Left ventricle myocardium superior (tissue), 1 donor: ENCODE data around the gene GNAT2. TPM values are rescaled to one million over a fixed set of nuclear protein-coding genes. Genes with fewer than 3 reads are reported as not detected.

Experiments used
- ATAC-seq: fragments of 200-7000 bp; cut with Tn5 transposase; one replicate; pipeline ENCODE4 v1.9.1; 2020; ENCODE audit warnings: mild to moderate bottlenecking, moderate library complexity
- DNase-seq: peaks from one replicate; pipeline ENCODE4 v3.0.0-alpha.2; 2020
- intact Hi-C: fragments of 100-400 bp; cut with micrococcal nuclease; formaldehyde crosslinking; loops from one replicate; pipeline ENCODE4 v1.11.0; 2022
- total RNA-seq: library from RNA; stranded (reverse); fragmentation: NEBNext Ultra II Directional; extraction: Animal tissue kit (Norgen Biotek cat#: 25700); gene quantifications from one replicate; pipeline ENCODE4 v1.2.1, GENCODE V29; 2021
- donor health status: DM: no; HTN: yes; CAD: no; lungs with severe emphysema.

The GNAT2 gene
- total RNA-seq, 1 donor from 2014 or later: not detected

GRCh38 chr1:109579491-109579890 lies 39.9 kb downstream of the GNAT2 start:
- ATAC-seq: peak; percentile 90

DNA sequence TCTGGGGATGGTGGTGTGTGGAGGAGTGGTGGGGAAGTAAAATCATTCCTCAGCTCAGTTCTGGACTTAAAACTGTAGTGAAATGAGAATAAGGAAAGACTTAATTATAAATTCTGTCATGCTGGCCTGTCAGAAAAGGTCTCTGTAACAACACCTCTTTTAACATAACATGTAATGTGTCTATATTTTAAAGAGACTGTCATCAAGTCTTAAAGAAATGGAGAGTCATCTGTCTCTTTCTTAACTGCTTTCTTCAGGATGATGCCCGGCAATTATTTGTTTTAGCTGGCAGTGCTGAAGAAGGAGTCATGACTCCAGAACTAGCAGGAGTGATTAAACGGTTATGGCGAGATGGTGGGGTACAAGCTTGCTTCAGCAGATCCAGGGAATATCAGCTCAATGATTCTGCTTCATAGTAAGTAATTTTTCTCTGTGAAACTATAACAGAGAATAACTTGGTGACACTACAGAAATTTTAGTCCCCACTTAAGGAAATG lies 40.4 kb downstream of the GNAT2 start:
- intact Hi-C loops: no loop called here
- ATAC-seq (no peak), DNase-seq (no peak)

More at GRCh38 chr1:109579491-109579890, 39.9 kb downstream of the GNAT2 start:
- DNase-seq: no peak
- intact Hi-C loops: no loop called here

DNA sequence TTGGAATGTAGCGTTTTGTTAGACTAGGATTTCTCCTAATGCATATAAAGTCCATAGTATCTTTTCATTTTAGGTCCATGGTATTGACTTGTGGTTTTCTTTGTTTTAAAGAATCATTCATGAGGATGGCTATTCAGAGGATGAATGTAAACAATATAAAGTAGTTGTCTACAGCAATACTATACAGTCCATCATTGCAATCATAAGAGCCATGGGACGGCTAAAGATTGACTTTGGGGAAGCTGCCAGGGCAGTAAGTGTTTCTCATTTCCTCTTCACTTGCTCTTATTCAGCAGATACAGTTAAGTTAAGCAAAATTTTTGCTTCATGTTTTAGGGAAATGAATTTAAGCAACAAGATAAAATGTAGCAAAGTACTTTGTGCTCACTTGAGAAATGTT lies 45.6 kb downstream of the GNAT2 start:
- intact Hi-C loops: no loop called here
- ATAC-seq (peak; percentile 48), DNase-seq (no peak)

- peak; percentile 67 for ATAC-seq
- DNase-seq: no peak
- intact Hi-C loops: no loop called here
These were observed 49.0 kb downstream of the GNAT2 start for GRCh38 chr1:109570414-109570813.

DNA sequence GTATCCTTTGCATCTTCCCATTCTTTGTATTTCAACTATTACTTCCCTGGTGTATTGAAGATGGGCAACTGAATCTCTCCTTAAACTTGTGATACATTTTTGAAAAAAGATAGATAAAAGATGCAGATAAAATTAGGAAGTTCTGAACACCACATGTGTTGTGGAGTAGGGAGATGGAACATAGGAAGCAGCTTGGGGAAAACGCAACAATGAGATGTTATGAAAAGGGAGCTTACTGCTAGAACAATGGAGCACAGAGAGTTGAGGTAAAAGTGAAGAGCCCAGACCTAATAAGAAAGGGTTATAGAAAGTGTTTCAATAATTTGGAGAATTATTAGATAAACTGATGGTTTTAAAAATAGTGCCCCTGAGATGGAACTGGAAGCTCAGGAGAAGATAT lies 50.1 kb downstream of the GNAT2 start:
- no peak for DNase-seq
- intact Hi-C loops: no loop called here
- no peak for ATAC-seq

GRCh38 chr1:109567877-109568672 lies 51.3 kb downstream of the GNAT2 start:
- no peak for DNase-seq
- no peak for ATAC-seq
- intact Hi-C loops: no loop called here

- peak; percentile 53 for ATAC-seq
- intact Hi-C loops: no loop called here
- DNase-seq: no peak
These were observed 52.4 kb downstream of the GNAT2 start for GRCh38 chr1:109566982-109567381.

DNA sequence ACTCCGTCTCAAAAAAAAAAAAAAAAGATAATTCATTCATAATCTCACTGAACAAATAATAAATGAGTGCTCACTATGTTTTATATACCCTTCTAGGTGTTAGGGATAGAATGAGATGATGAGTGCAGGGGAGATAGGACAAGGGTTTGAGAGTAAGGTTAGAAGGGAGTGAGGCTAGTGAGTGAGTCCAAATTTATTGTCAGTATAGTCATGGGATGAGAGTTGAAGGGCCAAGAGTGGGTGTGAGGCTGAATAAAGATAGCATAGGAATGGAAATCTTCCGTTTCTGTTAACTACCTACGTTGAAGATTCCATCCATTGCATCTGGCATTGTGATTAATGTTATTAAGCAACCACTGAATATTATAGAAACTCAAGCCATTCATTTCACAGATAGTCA lies 54.2 kb downstream of the GNAT2 start:
- peak; percentile 35 for ATAC-seq

GRCh38 chr1:109564194-109564878 lies 55.1 kb downstream of the GNAT2 start:
- DNase-seq: no peak
- intact Hi-C loops: no loop called here
- no peak for ATAC-seq

More for the DNA sequence above, 54.2 kb downstream of the GNAT2 start:
- no peak for DNase-seq
- intact Hi-C loops: no loop called here

- intact Hi-C loops: no loop called here
- ATAC-seq (no peak), DNase-seq (no peak)
These were observed 59.4 kb downstream of the GNAT2 start for GRCh38 chr1:109559995-109560394.

- intact Hi-C loops: no loop called here
- DNase-seq (no peak), ATAC-seq (no peak)
These were observed 61.9 kb downstream of the GNAT2 start for GRCh38 chr1:109557520-109557919.

- no peak for DNase-seq
- intact Hi-C loops: no loop called here
- ATAC-seq: no peak
These were observed 62.9 kb downstream of the GNAT2 start for GRCh38 chr1:109556563-109556962.

Other genes starting within 250 kb of the GNAT2 start
- gene SORT1, start 221.7 kb downstream of the GNAT2 start, total RNA-seq: 117 TPM
- gene PSMA5, start 193.2 kb downstream of the GNAT2 start, total RNA-seq: 50.8 TPM
- 30.4 TPM for gene SYPL2, start 153.1 kb downstream of the GNAT2 start, total RNA-seq
- gene ATXN7L2, start 135.7 kb downstream of the GNAT2 start, total RNA-seq: 3.4 TPM
- 4.3 TPM for gene CYB561D1, start 125.5 kb downstream of the GNAT2 start, total RNA-seq
- gene AMIGO1, start 109.9 kb downstream of the GNAT2 start, total RNA-seq: 18.4 TPM
- 0.07 TPM for gene GPR61, start 79.7 kb downstream of the GNAT2 start, total RNA-seq
- 2.2 TPM for gene GNAI3, start 71.0 kb downstream of the GNAT2 start, total RNA-seq
- gene AMPD2, start 221 bp upstream of the GNAT2 start, total RNA-seq: 11.0 TPM
- gene GSTM4, start 36.5 kb upstream of the GNAT2 start, total RNA-seq: 46.5 TPM
- gene GSTM2, start 48.4 kb upstream of the GNAT2 start, total RNA-seq: 83.6 TPM
- gene GSTM1, start 68.2 kb upstream of the GNAT2 start, total RNA-seq: not detected
- gene GSTM5, start 92.6 kb upstream of the GNAT2 start, total RNA-seq: 2.6 TPM
- 113 TPM for gene GSTM3, start 121.4 kb upstream of the GNAT2 start, total RNA-seq
- not detected for gene EPS8L3, start 144.3 kb upstream of the GNAT2 start, total RNA-seq